Measurements from ENCODE around the gene CACNA1D.

GRCh38 chr3:53764026-53764775 lies 269.8 kb downstream of the CACNA1D start:
- TF ChIP-seq EP300 (IDR thresholded peaks at IDR 0.05; ENCODE audit: low read depth) (no peak), CTCF (IDR thresholded peaks at IDR 0.05) (no peak), POLR2A (IDR thresholded peaks at IDR 0.05) (no peak), POLR2AphosphoS5 (IDR thresholded peaks at IDR 0.05) (no peak)
